Neural cell (in vitro differentiated cells): ENCODE measurements around the gene SPACA6. TPM values are rescaled to one million over a fixed set of nuclear protein-coding genes. Genes with fewer than 3 reads are reported as not detected.
"Not testable (repeated sequence)": the region's sequence is repeated elsewhere in the genome, so short reads cannot be mapped to it uniquely, and the experiment has no call there.

Experiments
- H2AFZ ChIP-seq: fragments of 200-600, 300-800 bp; sonication (generic), shearing (Covaris generic); 2 replicates; pipeline ENCODE4 v1.6.0; 2014; ENCODE audit warnings: low read depth, mild to moderate bottlenecking, antibody characterized with exemption, low read length, moderate library complexity
- H3F3A ChIP-seq: fragments of 200-600 bp; shearing (Covaris generic); 2 replicates; pipeline ENCODE4 v1.6.1; 2016; ENCODE audit warnings: mild to moderate bottlenecking, moderate library complexity, mixed read lengths, antibody characterized with exemption, low read length; ENCODE audit not compliant: insufficient read depth, poor library complexity, severe bottlenecking
- H3K27ac ChIP-seq: fragments of 200-600, 300-800 bp; sonication (generic), shearing (Covaris generic); 2 replicates; pipeline ENCODE4 v1.5.1; 2014; ENCODE audit warnings: mild to moderate bottlenecking, low read length, moderate library complexity
- H3K27me3 ChIP-seq: fragments of 300-800, 200-600 bp; sonication (generic), shearing (Covaris generic); 2 replicates; pipeline ENCODE4 v1.6.0; 2014; ENCODE audit warnings: mild to moderate bottlenecking, low read depth, low read length, moderate library complexity; ENCODE audit not compliant: insufficient read depth
- H3K36me3 ChIP-seq: fragments of 300-800, 200-600 bp; sonication (generic), shearing (Covaris generic); 2 replicates; pipeline ENCODE4 v1.5.1; 2014; ENCODE audit warnings: mild to moderate bottlenecking, antibody characterized with exemption, low read length, moderate library complexity; ENCODE audit not compliant: insufficient read depth
- H3K4me2 ChIP-seq: fragments of 300-800, 200-600 bp; sonication (generic), shearing (Covaris generic); 2 replicates; pipeline ENCODE4 v1.6.0; 2014; ENCODE audit warnings: mild to moderate bottlenecking, low read length
- H3K4me3 ChIP-seq: fragments of 300-800, 200-600 bp; sonication (generic), shearing (Covaris generic); 2 replicates; pipeline ENCODE4 v1.5.1; 2014; ENCODE audit warnings: mild to moderate bottlenecking, low read length, moderate library complexity
- H3K79me2 ChIP-seq: fragments of 200-600 bp; shearing (Covaris generic); replicated peaks from 2 replicates; pipeline ENCODE4 v1.6.0; 2014; ENCODE audit warnings: mild to moderate bottlenecking, low read length, moderate library complexity; ENCODE audit not compliant: insufficient read depth
- H3K9ac ChIP-seq: fragments of 300-800, 200-600 bp; sonication (generic), shearing (Covaris generic); 2 replicates; pipeline ENCODE4 v1.6.1; 2016; ENCODE audit warnings: mild to moderate bottlenecking, low read length, mixed read lengths
- H3K9me2 ChIP-seq: fragments of 200-600 bp; shearing (Covaris generic); 2 replicates; pipeline ENCODE4 v1.6.1; 2016; ENCODE audit warnings: mild to moderate bottlenecking, low read length, mixed read lengths; ENCODE audit not compliant: insufficient read depth
- H3K9me3 ChIP-seq: fragments of 200-600, 300-800 bp; sonication (generic), shearing (Covaris generic); 2 replicates; pipeline ENCODE4 v1.6.1; 2016; ENCODE audit warnings: mild to moderate bottlenecking, mixed run types, low read length, moderate library complexity, mixed read lengths
- H4K20me1 ChIP-seq: fragments of 200-600 bp; shearing (Covaris generic); 2 replicates; pipeline ENCODE4 v1.6.1; 2016; ENCODE audit warnings: mild to moderate bottlenecking, mixed run types; ENCODE audit not compliant: insufficient read depth
- CTCF ChIP-seq: fragments of 450-650 bp; IDR thresholded peaks from 2 replicates; pipeline ENCODE4 v1.5.1; 2014; ENCODE audit warnings: antibody characterized with exemption, mild to moderate bottlenecking, moderate library complexity; ENCODE audit not compliant: poor library complexity, severe bottlenecking
- EP300 ChIP-seq: fragments of 450-650 bp; conservative IDR thresholded peaks from 2 replicates; pipeline ENCODE4 v1.6.1; 2014; ENCODE audit warnings: antibody characterized with exemption, mild to moderate bottlenecking, moderate library complexity; ENCODE audit not compliant: poor library complexity, severe bottlenecking
- EZH2 ChIP-seq: fragments of 200-600, 300-800 bp; shearing (Covaris generic), sonication (generic); IDR thresholded peaks from 2 replicates; pipeline ENCODE4 v1.6.1; 2014; ENCODE audit warnings: antibody characterized with exemption, low read length, borderline replicate concordance, mild to moderate bottlenecking; ENCODE audit not compliant: insufficient read depth, poor library complexity, severe bottlenecking
- MXI1 ChIP-seq: fragments of 450-650 bp; conservative IDR thresholded peaks from 2 replicates; pipeline ENCODE4 v1.6.1; 2014; ENCODE audit warnings: antibody characterized with exemption, mild to moderate bottlenecking; ENCODE audit not compliant: poor library complexity, severe bottlenecking
- POLR2AphosphoS5 ChIP-seq: IDR thresholded peaks from 2 replicates; pipeline ENCODE4 v1.6.1; 2012
- RAD21 ChIP-seq: fragments of 450-650 bp; conservative IDR thresholded peaks from 2 replicates; pipeline ENCODE4 v1.6.1; 2014; ENCODE audit warnings: antibody characterized with exemption, mild to moderate bottlenecking, moderate library complexity
- REST ChIP-seq: IDR thresholded peaks from 2 replicates; pipeline ENCODE4 v1.6.1; 2012; ENCODE audit warnings: borderline replicate concordance
- SMC3 ChIP-seq: fragments of 450-650 bp; conservative IDR thresholded peaks from 2 replicates; pipeline ENCODE4 v1.6.1; 2014; ENCODE audit warnings: antibody characterized with exemption, mild to moderate bottlenecking, moderate library complexity; ENCODE audit not compliant: poor library complexity
- TAF1 ChIP-seq: IDR thresholded peaks from 2 replicates; pipeline ENCODE4 v1.6.1; 2012; ENCODE audit warnings: low read depth
- polyA plus RNA-seq: library from polyadenylated mRNA; depleted of rRNA; stranded (reverse); fragments of >200 nt; gene quantifications from 2 replicates; pipeline ENCODE4 v1.2.3, GENCODE V29; 2014

The SPACA6 gene
- polyA plus RNA-seq, 1 donor from 2014 or later = 5.2 TPM

GRCh38 chr19:51664997-51665396, 28.1 kb upstream of the SPACA6 start:
- Histone ChIP-seq H3K36me3 (no peaks in the 10 kb centered on the region), H2AFZ (no peak overlapping the region), H4K20me1 (no peaks in the 10 kb centered on the region), H3K4me3 (no peak overlapping the region), H3F3A (no peaks in the 10 kb centered on the region), H3K9ac (no peak overlapping the region), H3K79me2 (no peaks in the 10 kb centered on the region), H3K9me3 (no peaks in the 10 kb centered on the region), H3K4me2 (no peak overlapping the region), H3K9me2 (no peaks in the 10 kb centered on the region), H3K27me3 (peaks cover 13% of the 10 kb centered on the region), H3K27ac (no peak overlapping the region)
- TF ChIP-seq RAD21 = no peak
- no peak for TF ChIP-seq REST
- TF ChIP-seq EP300 = no peak
- TF ChIP-seq EZH2 = no peak
- TF ChIP-seq SMC3 = no peak
- TF ChIP-seq TAF1 = no peak
- TF ChIP-seq CTCF = no peak
- no peak for TF ChIP-seq POLR2AphosphoS5
- no peak for TF ChIP-seq MXI1

- TF ChIP-seq POLR2AphosphoS5 (no peak), EP300 (no peak), REST (no peak), CTCF (no peak), EZH2 (no peak), TAF1 (no peak), MXI1 (no peak), SMC3 (no peak), RAD21 (no peak)
- no peaks in the 10 kb centered on the region for H4K20me1 ChIP-seq
- H2AFZ ChIP-seq = no peak overlapping the region
- H3K9me2 ChIP-seq = no peaks in the 10 kb centered on the region
- H3K4me3 ChIP-seq = no peak overlapping the region
- no peak overlapping the region for H3K4me2 ChIP-seq
- no peaks in the 10 kb centered on the region for H3K36me3 ChIP-seq
- H3K79me2 ChIP-seq = no peaks in the 10 kb centered on the region
- peaks cover 5% of the 10 kb centered on the region for H3K27me3 ChIP-seq
- no peak overlapping the region for H3K27ac ChIP-seq
- H3K9ac ChIP-seq = no peak overlapping the region
- H3F3A ChIP-seq = no peaks in the 10 kb centered on the region
- no peaks in the 10 kb centered on the region for H3K9me3 ChIP-seq
These were observed 24.9 kb upstream of the SPACA6 start for GRCh38 chr19:51668216-51668615.

- H2AFZ ChIP-seq, H3K9me3 ChIP-seq, H3F3A ChIP-seq, H3K4me3 ChIP-seq, H4K20me1 ChIP-seq, H3K9me2 ChIP-seq, H3K4me2 ChIP-seq, H3K9ac ChIP-seq, H3K27me3 ChIP-seq, H3K79me2 ChIP-seq, H3K36me3 ChIP-seq, H3K27ac ChIP-seq: not testable (repeated sequence)
These were observed 17.1 kb upstream of the SPACA6 start for GRCh38 chr19:51675911-51676565.
